Caco-2 (cell line): ENCODE results near the gene CIBAR2. TPM values are rescaled to one million over a fixed set of nuclear protein-coding genes. Genes with fewer than 3 reads are reported as not detected.

Experiments
- BruUV-seq: library from RNA; stranded (reverse); fragments of 400-500 nt; replicated peaks from 2 replicates; lab custom pipeline; 2021; lab: Mats Ljungman, UMichigan
- CTCF ChIA-PET: fragments of 300-600 bp; sonication (Branson Sonifier 250); formaldehyde crosslinking; loops from one replicate; lab custom pipeline; 2022; ENCODE audit warnings: antibody characterized with exemption; lab: Charles Lee
- POLR2A ChIA-PET: fragments of 300-600 bp; sonication (Branson Sonifier 250); formaldehyde crosslinking; loops from one replicate; lab custom pipeline; 2022; ENCODE audit warnings: antibody characterized with exemption; lab: Charles Lee
- DNase-seq, 2 experiments: peaks; one replicate each; pipeline versions ENCODE4 v3.0.0 to v3.0.0-alpha.2; 2020 to 2022
- H3K27me3 ChIP-seq: replicated peaks from 2 replicates; pipeline ENCODE4 v1.6.0; 2011; ENCODE audit warnings: low read length; ENCODE audit not compliant: control insufficient read depth, insufficient read depth
- H3K36me3 ChIP-seq: 2 replicates; pipeline ENCODE4 v1.5.1; 2011; ENCODE audit warnings: low read length; ENCODE audit not compliant: control insufficient read depth, insufficient read depth
- H3K4me1 ChIP-seq: fragments of 250-450 bp; sonication (Bioruptor Pico); 2 replicates; pipeline ENCODE4 v1.5.1; 2020; ENCODE audit warnings: mild to moderate bottlenecking
- H3K4me3 ChIP-seq: 2 replicates; pipeline ENCODE4 v1.5.1; 2011; ENCODE audit warnings: low read depth, mild to moderate bottlenecking, control low read depth, low read length
- H3K9me3 ChIP-seq: fragments of 250-450 bp; sonication (Bioruptor Pico); 2 replicates; pipeline ENCODE4 v1.5.1; 2020; ENCODE audit warnings: mild to moderate bottlenecking, moderate library complexity
- H3K27ac Mint-ChIP-seq: one replicate; pipeline ENCODE4 v1.8.0; 2022; ENCODE audit warnings: mixed read lengths; ENCODE audit not compliant: unreplicated experiment
- H3K27me3 Mint-ChIP-seq: one replicate; pipeline ENCODE4 v1.8.0; 2022; ENCODE audit warnings: mixed read lengths; ENCODE audit not compliant: insufficient read depth, unreplicated experiment
- H3K36me3 Mint-ChIP-seq: one replicate; pipeline ENCODE4 v1.8.0; 2022; ENCODE audit warnings: mild to moderate bottlenecking, mixed read lengths; ENCODE audit not compliant: insufficient read depth, unreplicated experiment
- H3K4me1 Mint-ChIP-seq: one replicate; pipeline ENCODE4 v1.8.0; 2022; ENCODE audit warnings: low read depth, mixed read lengths; ENCODE audit not compliant: unreplicated experiment
- H3K4me3 Mint-ChIP-seq: one replicate; pipeline ENCODE4 v1.8.0; 2022; ENCODE audit warnings: mild to moderate bottlenecking, moderate library complexity, mixed read lengths; ENCODE audit not compliant: unreplicated experiment
- H3K9me3 Mint-ChIP-seq: one replicate; pipeline ENCODE4 v1.8.0; 2022; ENCODE audit warnings: mixed read lengths; ENCODE audit not compliant: unreplicated experiment
- intact Hi-C: fragments of 100-400 bp; cut with micrococcal nuclease; formaldehyde crosslinking; loops from one replicate; pipeline ENCODE4 v1.10.0; 2022; ENCODE audit not compliant: unreplicated experiment
- total RNA-seq: library from RNA; stranded (reverse); gene quantifications from 2 replicates; pipeline ENCODE4 v1.2.3, GENCODE V29; 2022
- TF ChIP-seq, protein P1 (sequence below), 2 experiments: fragments of 200-600 bp in 1 of 2; IDR thresholded peaks; 1 replicate in 1 of 2; 2 replicates in 1 of 2; pipeline versions ENCODE4 v1.5.1 to v1.8.0; 2011 to 2022; ENCODE audit warnings: antibody characterized with exemption in 1 of 2, control low read depth in 1 of 2, inconsistent platforms in 1 of 2, low read depth in 1 of 2, low read length in 1 of 2, mild to moderate bottlenecking in 1 of 2, moderate library complexity in 1 of 2; ENCODE audit not compliant: insufficient read depth in 1 of 2, severe bottlenecking in 1 of 2, unreplicated experiment in 1 of 2

Gene CIBAR2
- total RNA-seq, 1 experiment from 2014 or later, result not detected

DNA sequence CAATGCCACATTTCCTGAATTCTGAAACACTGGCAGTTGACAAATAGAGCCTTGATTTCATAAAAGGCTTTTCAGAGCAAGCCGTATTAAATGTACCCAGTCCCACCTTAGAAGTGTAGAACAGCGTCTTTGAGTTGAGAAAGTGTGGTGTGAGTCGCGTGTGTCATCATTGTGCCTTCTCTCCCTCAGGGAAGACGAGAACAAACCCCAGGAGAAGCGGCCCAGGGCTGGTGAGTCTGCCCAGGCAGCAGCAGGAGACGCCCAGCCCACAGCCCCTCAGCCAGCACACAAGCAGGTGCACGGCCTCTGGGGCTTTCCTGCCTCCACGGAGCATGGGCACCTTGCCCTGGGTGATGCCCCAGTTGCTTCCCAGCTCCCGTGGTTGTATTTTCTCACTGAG, 34.0 kb downstream of the CIBAR2 start:
- POLR2A ChIA-PET, result no interaction called here
- Mint-ChIP-seq H3K27me3 (no peaks in the 10 kb centered on the region), H3K9me3 (no peaks in the 10 kb centered on the region), H3K4me1 (no peaks in the 10 kb centered on the region), H3K4me3 (no peak overlapping the region), H3K36me3 (no peaks in the 10 kb centered on the region), H3K27ac (no peak overlapping the region)
- intact Hi-C loops, result no loop called here
- Histone ChIP-seq H3K27me3 (no peaks in the 10 kb centered on the region), H3K4me3 (no peak overlapping the region), H3K9me3 (no peaks in the 10 kb centered on the region), H3K4me1 (no peaks in the 10 kb centered on the region), H3K36me3 (no peaks in the 10 kb centered on the region)
- CTCF ChIA-PET, result interaction anchor here (1.5 kb wide), 1 partner anchor 8 kb away, joined by 4 read pairs; no protein-coding TSS in a partner anchor
- TF ChIP-seq, protein P1, sequence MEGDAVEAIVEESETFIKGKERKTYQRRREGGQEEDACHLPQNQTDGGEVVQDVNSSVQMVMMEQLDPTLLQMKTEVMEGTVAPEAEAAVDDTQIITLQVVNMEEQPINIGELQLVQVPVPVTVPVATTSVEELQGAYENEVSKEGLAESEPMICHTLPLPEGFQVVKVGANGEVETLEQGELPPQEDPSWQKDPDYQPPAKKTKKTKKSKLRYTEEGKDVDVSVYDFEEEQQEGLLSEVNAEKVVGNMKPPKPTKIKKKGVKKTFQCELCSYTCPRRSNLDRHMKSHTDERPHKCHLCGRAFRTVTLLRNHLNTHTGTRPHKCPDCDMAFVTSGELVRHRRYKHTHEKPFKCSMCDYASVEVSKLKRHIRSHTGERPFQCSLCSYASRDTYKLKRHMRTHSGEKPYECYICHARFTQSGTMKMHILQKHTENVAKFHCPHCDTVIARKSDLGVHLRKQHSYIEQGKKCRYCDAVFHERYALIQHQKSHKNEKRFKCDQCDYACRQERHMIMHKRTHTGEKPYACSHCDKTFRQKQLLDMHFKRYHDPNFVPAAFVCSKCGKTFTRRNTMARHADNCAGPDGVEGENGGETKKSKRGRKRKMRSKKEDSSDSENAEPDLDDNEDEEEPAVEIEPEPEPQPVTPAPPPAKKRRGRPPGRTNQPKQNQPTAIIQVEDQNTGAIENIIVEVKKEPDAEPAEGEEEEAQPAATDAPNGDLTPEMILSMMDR (IDR thresholded peaks at IDR 0.05; ENCODE audit: insufficient read depth in 1 of 2, low read depth in 1 of 2, low read length in 1 of 2, severe bottlenecking in 1 of 2, unreplicated experiment in 1 of 2), result no peak
- no TSS peak for BruUV-seq
- DNase-seq, result no peak

DNA sequence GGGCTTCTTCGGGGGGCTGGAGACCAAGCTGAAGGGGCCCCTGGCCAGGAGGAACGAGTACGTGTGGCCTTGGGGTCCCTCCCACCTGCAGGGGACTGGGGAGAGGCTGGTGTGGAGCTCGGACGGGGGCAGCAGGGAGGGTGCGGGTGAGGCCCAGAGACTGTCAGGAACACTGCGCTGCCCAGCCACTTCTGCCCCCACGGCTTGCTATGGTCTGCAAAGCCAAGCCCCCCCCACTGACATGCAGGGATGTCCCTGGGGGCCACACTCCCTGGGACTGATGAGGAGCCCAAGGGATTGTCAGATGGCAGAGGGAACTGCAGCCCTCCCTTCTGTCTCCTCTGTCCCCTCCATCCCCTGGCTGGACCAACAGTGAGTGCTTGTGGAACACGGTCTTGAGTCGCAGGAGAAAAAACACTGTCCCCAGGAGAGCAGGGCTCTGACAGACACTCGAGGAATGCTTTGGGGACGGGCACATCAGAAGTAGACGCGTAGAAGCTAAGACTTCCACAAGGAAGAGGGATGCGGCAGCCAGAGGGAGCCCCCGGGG, 34.6 kb downstream of the CIBAR2 start:
- H3K4me1 Mint-ChIP-seq, result no peaks in the 10 kb centered on the region
- Histone ChIP-seq H3K27me3 (no peaks in the 10 kb centered on the region), H3K36me3 (no peaks in the 10 kb centered on the region), H3K9me3 (no peaks in the 10 kb centered on the region), H3K4me3 (no peak overlapping the region), H3K4me1 (no peaks in the 10 kb centered on the region)
- DNase-seq, result no peak
- no peaks in the 10 kb centered on the region for H3K27me3 Mint-ChIP-seq
- ChIA-PET POLR2A (no interaction called here), CTCF (interaction anchor here (1.5 kb wide), 1 partner anchor 9 kb away, joined by 4 read pairs; no protein-coding TSS in a partner anchor)
- BruUV-seq, result no TSS peak
- H3K9me3 Mint-ChIP-seq, result no peaks in the 10 kb centered on the region
- TF ChIP-seq, protein P1 (IDR thresholded peaks at IDR 0.05; ENCODE audit: insufficient read depth in 1 of 2, low read depth in 1 of 2, low read length in 1 of 2, severe bottlenecking in 1 of 2, unreplicated experiment in 1 of 2), result no peak
- no peak overlapping the region for H3K27ac Mint-ChIP-seq
- no peak overlapping the region for H3K4me3 Mint-ChIP-seq
- intact Hi-C loops, result no loop called here
- no peaks in the 10 kb centered on the region for H3K36me3 Mint-ChIP-seq

DNA sequence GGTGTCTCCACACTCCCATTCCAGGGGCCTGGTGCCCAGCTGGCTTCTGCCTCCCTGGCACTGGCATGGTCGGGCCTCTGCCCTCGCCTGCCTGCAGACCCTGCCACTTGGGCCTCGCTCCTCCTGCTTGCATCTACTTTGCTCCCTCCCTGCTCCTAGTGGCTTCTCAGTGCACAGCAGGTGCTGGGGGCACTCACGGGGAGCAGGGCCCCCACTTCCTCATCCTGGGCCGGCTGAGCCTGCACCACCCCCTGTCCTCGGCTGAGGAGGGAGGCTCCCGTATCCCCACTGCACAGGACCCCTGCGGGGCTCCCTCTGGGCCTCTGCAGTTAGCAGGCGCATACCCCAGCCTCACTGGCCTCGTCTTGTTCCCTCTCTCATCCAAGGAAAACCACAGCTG, 35.2 kb downstream of the CIBAR2 start:
- ChIA-PET POLR2A (no interaction called here), CTCF (no interaction called here)
- Mint-ChIP-seq H3K36me3 (no peaks in the 10 kb centered on the region), H3K27ac (no peak overlapping the region), H3K9me3 (no peaks in the 10 kb centered on the region), H3K4me3 (no peak overlapping the region), H3K4me1 (no peaks in the 10 kb centered on the region), H3K27me3 (no peaks in the 10 kb centered on the region)
- TF ChIP-seq, protein P1 (IDR thresholded peaks at IDR 0.05; ENCODE audit: insufficient read depth in 1 of 2, low read depth in 1 of 2, low read length in 1 of 2, severe bottlenecking in 1 of 2, unreplicated experiment in 1 of 2), result no peak
- Histone ChIP-seq H3K36me3 (no peaks in the 10 kb centered on the region), H3K4me1 (no peaks in the 10 kb centered on the region), H3K27me3 (no peaks in the 10 kb centered on the region), H3K9me3 (no peaks in the 10 kb centered on the region), H3K4me3 (no peak overlapping the region)
- DNase-seq, result no peak
- no TSS peak for BruUV-seq
- intact Hi-C loops, result no loop called here
